GM19395 (cell line): Measurements from ENCODE around the gene BSCL2.
"Not testable (repeated sequence)": the region's sequence is repeated elsewhere in the genome, so short reads cannot be mapped to it uniquely, and the experiment has no call there.

Experiments
- ATAC-seq: cut with Tn5 transposase; IDR thresholded peaks from one replicate; pipeline ENCODE4 v1.9.1; 2021; ENCODE audit warnings: mild to moderate bottlenecking, moderate library complexity; ENCODE audit not compliant: unreplicated experiment

The BSCL2 gene

DNA sequence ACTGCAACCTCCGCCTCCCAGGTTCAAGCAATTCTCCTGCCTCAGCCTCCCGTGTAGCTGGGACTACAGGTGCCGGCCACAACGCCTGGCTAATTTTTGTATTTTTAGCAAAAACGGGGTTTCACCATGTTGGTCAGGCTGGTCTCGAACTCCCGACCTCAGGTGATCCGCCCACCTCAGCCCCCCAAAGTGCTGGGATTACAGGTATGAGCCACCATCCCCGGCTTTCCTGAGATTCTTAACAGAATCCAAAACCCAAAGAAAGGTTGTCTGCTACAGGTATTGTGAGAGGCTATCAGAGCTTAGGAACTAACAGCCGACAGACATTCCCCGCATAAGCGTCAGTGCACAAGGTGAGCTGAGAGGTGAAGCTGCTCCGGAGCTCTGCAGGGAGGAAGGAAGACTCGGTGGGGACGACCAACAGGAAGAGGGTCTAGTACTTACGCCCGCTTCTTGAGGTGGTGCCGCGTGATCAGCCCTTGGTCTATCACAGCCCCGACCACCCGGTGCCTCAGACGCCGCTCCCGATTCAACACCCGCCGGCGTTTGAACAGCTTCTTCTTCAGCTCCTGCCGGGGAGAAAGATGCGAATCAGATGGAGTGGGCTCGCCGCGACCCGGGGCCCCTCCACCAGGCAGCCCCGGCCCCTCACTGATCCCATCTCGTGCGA is 42.7 kb downstream of the BSCL2 start:
- ATAC-seq = peak; percentile 53

DNA sequence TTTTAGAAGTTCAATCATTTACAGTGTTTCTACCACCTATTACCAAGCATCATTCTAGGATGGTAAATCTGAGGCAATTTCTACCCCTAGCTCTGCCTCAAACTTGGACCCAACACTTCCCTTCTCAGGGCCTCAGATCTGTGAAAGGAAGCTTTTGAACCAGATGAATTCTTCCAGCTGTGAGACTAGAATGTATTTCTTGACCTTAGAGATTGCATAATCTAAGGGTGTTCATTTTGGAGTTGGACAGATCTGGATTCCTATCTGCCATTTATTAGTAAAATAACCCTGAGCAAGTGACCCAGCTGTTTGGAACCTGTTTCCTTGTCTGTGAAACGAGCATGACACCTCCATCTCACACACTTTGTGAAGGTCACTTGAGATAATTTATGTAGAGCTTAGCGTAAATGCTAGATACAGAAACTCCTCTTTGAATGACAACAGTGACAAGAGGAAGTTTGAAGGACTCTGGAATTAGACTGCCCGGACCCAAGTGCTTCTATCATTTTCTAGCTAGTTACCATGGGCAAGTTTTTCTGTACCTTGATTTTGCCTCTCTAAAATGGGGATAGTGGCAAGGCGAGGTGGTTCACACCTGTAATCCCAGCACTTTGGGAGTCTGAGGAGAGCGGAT is 50.3 kb downstream of the BSCL2 start:
- ATAC-seq = no peak

DNA sequence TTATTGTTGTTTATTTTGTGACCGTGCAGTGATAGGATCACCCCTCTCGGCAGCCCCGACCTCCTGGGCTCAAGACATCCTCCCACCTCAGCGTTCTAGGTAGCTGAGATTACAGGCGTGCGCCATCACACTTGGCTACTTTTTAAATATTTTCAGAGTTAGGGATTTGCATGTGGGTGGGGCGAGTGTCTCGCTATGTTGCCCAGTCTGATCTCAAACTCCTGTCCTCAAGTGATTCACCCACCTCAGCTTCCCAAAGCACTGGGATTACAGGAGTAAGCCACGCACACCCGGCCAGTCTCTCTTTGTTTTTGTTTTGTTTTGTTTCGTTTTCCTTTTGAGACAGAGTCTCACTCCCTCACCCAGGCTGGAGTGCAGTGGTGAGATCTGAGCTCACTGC is 52.9 kb downstream of the BSCL2 start:
- no peak for ATAC-seq

DNA sequence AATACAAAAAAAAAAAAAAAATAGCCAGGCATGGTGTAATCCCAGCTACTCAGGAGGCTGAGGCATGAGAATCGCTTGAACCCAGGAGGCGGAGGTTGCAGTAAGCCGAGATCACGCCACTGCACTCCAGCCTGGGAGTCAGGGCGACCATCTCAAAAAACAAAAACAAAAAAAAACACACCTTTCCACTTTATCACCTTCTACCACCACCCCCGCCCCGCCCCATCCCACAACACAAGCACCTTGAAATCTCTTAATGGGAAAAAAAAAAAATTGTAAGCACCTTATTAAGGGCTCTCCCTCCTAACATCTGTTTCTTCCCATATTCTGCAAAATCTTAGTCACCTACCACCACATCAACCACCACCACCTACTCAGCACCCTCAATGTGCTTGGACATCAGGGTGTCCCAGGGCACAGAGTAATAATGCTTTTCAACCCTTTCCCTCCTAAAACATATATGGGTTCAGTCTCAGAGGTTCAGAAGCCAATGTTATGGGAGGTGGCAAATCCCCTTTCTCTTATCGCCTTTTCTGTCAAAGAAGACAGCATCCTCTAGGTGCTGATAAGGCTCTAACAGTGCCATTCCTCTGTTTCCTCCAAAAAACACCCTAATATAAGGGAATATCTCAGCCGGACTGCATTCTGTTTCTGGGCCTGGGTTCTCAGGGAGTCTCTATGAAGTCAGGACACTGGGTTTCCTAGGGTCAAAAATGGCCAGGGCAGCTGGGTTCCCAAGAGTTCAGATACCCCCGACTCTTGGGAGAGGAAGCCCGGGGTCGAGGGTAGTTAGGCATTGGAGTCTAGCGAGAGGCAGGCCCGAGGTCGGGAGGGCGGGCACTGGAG is 54.8 kb downstream of the BSCL2 start:
- ATAC-seq = peak; percentile 3

DNA sequence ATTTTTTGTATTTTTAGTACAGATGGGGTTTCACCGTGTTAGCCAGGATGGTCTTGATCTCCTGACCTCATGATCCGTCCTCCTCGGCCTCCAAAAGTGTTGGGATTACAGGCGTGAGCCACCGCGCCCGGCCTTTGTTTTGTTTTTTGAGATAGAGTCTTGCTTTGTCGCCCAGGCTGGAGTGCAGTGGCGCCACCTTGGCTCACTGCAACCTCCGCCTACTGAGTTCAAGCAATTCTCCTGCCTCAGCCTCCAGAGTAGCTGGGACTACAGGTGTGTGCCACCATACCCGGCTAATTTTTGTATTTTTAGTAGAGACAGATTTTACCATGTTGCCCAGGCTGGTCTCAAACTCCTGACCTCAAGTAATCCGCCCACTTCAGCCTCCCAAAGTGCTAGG is 56.9 kb downstream of the BSCL2 start:
- ATAC-seq = not testable (repeated sequence)

DNA sequence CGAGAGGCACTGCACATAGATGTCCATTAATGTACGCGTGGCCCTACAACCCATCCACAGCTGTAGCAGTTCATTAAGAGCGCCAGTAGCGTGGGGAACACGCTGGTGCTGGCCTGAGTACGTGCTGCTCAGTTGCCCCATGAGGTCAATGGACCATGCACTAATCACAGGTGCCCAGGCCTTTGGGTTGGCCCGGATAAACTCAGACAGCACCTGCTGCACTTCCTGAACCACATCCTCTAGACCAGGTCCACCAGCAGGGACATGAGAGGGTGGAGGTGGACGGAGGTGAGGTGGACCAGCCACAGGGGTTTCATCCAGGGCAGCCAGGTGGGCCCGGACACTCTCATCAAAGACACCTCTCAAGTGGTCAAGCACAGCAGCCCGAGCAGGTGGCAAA is 57.7 kb downstream of the BSCL2 start:
- no peak for ATAC-seq

DNA sequence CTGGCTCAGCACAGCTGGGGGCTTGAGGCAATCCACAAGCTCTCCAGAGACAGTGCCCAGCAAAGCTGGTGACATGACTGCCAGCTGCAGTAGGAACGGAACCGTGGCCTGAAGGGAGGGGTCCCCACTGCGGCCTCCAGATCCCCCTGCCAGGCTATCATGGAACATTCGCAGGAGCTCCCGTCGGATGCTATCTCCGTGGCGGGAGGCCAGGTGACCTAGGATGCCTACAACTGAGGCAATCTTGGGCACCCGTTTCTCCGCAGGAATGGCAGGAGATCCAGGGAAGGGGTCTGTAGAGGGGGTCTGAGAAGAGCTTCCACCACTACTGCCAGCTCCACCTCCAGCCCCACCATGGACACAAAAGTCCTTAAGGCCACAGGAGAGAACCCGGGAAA is 58.3 kb downstream of the BSCL2 start:
- no peak for ATAC-seq

DNA sequence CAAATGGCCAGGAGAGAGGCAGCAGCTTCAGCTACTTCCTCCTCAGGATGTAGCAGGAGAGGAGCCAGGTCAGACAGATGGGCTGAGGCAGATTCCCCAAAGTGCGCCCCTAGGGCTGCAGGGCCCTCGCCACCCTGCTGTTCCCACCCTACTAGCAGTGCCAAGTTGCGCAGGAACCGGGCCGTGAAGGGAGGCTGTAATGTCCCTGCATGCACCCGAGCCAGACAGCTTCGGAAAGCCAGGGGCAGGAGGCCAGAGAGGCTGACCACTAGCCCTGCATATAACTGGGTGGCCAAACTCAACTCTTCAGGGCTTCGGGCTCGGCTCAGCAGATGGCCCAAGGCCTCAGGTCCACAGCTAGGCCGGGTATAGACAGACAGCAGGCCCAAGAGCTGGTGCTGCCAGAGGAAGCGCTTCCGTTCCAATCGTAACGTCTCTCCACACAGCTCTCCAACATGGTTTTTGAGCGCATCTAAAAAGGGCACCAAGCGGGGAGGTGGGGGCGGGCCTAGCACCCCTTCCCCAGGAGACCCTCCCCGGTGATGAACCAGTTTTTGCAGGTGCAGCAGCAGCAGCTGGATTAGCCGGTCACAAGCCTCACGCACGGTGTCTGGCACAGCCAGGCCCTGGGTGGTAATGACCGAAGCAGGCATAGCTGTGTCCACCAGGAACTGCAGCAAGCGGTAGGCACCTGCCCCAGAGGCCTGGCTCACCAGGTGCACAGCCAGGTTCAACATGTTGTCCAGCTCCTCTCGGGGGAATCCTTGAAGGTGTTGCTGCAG is 58.8 kb downstream of the BSCL2 start:
- no peak for ATAC-seq

DNA sequence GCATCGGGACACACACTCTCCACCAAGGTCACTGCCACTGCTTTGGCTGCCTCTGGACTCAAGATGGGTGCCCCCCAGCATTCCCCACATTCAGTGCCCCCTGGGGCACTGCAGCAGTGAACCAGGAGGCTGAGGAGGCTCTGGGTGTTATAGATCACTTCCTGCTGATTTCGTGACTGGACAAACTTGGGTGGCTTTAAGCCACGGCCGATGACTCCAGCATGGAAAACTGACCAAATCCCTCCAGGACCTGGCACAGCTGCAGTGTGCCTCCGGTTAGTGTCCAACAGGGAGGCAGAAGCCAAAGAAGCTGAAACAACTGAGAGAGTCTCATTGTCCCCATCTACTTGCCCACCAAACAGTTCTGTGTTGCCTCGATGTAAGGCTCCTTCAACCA is 59.6 kb downstream of the BSCL2 start:
- ATAC-seq = no peak

DNA sequence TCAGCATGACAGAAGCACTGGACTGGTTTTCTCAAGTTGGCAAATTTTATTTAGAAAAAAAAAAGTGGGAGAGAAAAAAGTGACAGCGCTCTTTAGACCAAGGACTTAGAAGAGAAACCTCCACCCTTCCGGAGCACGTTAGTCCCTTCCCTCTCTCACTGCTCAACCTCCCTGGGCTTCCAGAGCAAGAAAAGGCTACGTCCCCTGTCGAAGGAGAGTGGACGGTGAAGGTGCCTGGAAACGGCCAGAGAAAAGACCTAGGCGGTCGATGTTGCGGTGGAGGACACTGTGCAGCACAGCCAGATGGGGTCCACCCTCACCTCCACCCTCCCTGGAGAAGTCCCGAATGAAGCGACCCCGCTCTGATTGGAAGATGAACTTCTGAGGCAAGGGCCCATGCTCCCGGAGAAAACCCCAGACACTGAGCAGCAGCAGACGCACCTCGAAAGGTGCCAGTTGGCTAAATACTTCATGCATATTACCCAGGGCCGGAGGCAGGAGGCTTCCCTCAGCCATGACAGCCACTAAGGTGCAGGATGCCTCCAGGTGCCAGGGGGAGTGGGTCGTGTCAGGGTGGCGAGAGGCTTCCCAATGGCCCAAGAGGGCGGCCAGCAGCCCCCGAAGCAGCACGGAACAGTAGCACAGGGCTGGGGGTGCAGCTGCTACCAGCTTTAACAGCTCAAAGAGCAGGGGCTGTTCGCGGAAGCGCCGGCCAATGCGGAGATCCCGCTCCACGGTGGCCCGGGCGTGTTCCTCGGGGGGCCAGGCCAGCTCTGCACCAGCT is 60.2 kb downstream of the BSCL2 start:
- ATAC-seq = no peak

DNA sequence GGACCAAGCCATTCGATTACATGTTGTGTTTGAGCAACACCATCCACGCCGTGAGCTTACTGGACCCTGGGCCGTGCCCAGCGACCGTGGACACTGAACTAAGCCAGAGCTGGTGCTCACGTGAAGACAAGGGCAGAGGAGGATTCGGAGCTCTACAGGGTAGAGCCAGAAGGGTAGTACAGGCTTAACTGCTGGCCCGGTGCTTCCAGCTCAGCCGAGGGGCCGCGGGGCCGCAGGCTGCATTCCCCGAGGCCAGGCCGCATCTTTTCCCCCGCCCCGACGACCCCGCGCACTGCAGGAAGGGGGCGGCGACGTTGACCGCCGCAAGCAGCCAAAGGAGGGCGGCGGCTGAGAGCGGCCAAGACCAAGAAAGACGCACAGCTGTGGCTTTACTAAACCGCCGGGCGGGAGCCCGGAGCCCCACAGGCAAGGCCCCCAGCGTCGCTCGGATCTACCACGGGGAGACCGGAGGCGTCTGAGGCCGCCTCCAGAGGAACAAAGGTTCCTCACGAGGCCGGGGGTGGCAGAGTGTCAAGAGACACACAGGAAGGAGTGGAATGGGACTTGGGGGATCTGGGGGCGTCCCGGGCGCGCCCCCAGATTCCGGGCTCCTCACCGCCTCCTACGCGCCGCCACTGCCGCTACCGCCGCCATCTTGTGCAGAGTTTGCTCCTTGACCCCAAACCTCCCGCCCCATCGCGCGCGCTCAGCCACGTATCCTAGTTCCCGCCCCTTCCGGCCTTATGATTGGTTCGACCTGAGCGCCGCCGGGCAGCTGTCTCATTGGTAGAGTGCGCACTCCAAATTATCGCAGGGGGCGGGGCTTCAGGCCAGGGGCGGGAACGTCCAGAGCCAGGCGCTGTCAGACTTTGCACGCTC is 61.0 kb downstream of the BSCL2 start, which contains the start of gene GANAB:
Gene GANAB (minus strand): TSS at position 668 of the 879 bp plus-strand sequence. CDS start 14 bp downstream, at position 654.
- peak; percentile 89 for ATAC-seq

DNA sequence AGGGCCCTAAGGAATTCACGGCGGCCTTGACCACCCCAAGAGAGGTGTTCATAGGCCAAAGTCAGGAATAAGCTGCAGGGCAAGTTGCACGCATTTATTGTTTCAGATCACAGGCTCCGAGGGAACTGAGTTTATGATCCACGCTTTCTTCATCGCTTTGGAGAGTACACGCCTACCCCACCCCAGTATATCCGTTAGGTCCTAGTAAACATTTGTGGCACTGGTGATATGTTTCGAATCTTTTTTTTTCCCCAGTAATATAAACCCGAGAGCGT is 61.6 kb downstream of the BSCL2 start:
- ATAC-seq = no peak

DNA sequence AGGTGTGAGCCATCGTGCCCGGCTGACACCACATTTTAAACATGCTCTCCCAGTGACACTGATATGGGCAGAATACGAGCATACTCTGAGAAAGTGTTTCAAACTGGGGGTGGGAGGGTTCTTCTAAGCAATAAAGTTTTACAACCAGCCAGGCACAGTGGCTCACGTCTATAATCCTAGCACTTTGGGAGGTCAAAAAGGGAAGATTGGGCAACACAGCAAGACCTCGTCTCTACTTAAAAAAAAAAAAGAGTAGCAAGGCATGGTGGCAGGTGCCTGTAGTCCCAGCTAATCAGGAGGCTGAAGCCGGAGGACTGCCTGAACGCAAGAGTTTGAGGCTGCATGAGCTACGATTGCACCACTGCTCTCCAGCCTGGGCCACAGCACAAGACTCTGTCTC is 63.0 kb downstream of the BSCL2 start:
- no peak for ATAC-seq
